HepG2 (cell line): ENCODE measurements around the gene HSD11B2. TPM values are rescaled to one million over a fixed set of nuclear protein-coding genes. Genes with fewer than 3 reads are reported as not detected.

ENCODE experiments used
- ARNT ChIP-seq: fragments of 450-650 bp; IDR thresholded peaks from 2 replicates; pipeline ENCODE4 v1.6.1; 2017
- CENPT ChIP-seq: sonication (generic); formaldehyde crosslinking; IDR thresholded peaks from 2 replicates; pipeline ENCODE4 v1.8.0; 2022; ENCODE audit warnings: low read depth, mild to moderate bottlenecking, moderate library complexity, missing genetic modification reagents
- DR1 ChIP-seq: sonication (generic); formaldehyde crosslinking; IDR thresholded peaks from 2 replicates; pipeline ENCODE4 v1.8.0; 2021; ENCODE audit warnings: mild to moderate bottlenecking, missing genetic modification reagents, inconsistent platforms
- EED ChIP-seq: sonication (generic); formaldehyde crosslinking; IDR thresholded peaks from 2 replicates; pipeline ENCODE4 v1.5.0; 2020; ENCODE audit warnings: mild to moderate bottlenecking, missing genetic modification reagents
- ELF3 ChIP-seq: IDR thresholded peaks from 2 replicates; pipeline ENCODE4 v1.6.1; 2016; ENCODE audit warnings: missing genetic modification reagents, missing compliant biosample characterization
- GTF2F1 ChIP-seq: fragments of 150-350 bp; IDR thresholded peaks from 2 replicates; pipeline ENCODE4 v1.6.1; 2014; ENCODE audit warnings: low read length
- HDAC1 ChIP-seq: sonication (generic); formaldehyde crosslinking; IDR thresholded peaks from 2 replicates; pipeline ENCODE4 v1.5.1; 2020; ENCODE audit warnings: mild to moderate bottlenecking, missing genetic modification reagents
- HNRNPK ChIP-seq: fragments of 200-400 bp; formaldehyde crosslinking; IDR thresholded peaks from 2 replicates; pipeline ENCODE4 v1.6.1; 2018; ENCODE audit warnings: low read length, low read depth, moderate library complexity, mild to moderate bottlenecking; ENCODE audit not compliant: poor library complexity, severe bottlenecking
- KDM6A ChIP-seq: IDR thresholded peaks from 2 replicates; pipeline ENCODE4 v1.6.1; 2016; ENCODE audit warnings: low read depth
- NBN ChIP-seq: fragments of 450-650 bp; conservative IDR thresholded peaks from 2 replicates; pipeline ENCODE4 v1.6.1; 2017
- POLR2AphosphoS2 ChIP-seq: IDR thresholded peaks from 2 replicates; pipeline ENCODE4 v1.6.1; 2011; ENCODE audit warnings: low read depth, low read length, improper control_type of control experiment
- RARG ChIP-seq: sonication (generic); formaldehyde crosslinking; IDR thresholded peaks from 2 replicates; pipeline ENCODE4 v1.4.0; 2020; ENCODE audit warnings: low read depth, mild to moderate bottlenecking, missing genetic modification reagents
- REL ChIP-seq: sonication (generic); formaldehyde crosslinking; conservative IDR thresholded peaks from 2 replicates; pipeline ENCODE4 v1.8.0; 2022; ENCODE audit warnings: mild to moderate bottlenecking, missing genetic modification reagents, moderate library complexity
- REXO4 ChIP-seq: sonication (generic); formaldehyde crosslinking; IDR thresholded peaks from 2 replicates; pipeline ENCODE4 v1.8.0; 2022; ENCODE audit warnings: missing genetic modification reagents, mild to moderate bottlenecking, borderline replicate concordance
- RFXAP ChIP-seq: sonication (generic); formaldehyde crosslinking; IDR thresholded peaks from 2 replicates; pipeline ENCODE4 v1.4.0; 2020; ENCODE audit warnings: missing genetic modification reagents, borderline replicate concordance
- TBP ChIP-seq: sonication (generic); formaldehyde crosslinking; IDR thresholded peaks from 2 replicates; pipeline ENCODE4 v1.5.0; 2020; ENCODE audit warnings: missing genetic modification reagents
- U2AF1 ChIP-seq: fragments of 200-400 bp; formaldehyde crosslinking; optimal IDR thresholded peaks from 2 replicates; pipeline ENCODE3; 2017; ENCODE audit warnings: mild to moderate bottlenecking, low read depth, low read length
- XBP1 ChIP-seq: sonication (generic); formaldehyde crosslinking; IDR thresholded peaks from 2 replicates; pipeline ENCODE4 v1.5.0; 2020; ENCODE audit warnings: missing genetic modification reagents
- ZFP36 ChIP-seq: fragments of 150-350 bp; IDR thresholded peaks from 2 replicates; pipeline ENCODE4 v1.6.1; 2018; ENCODE audit warnings: borderline replicate concordance, low read length, low read depth; ENCODE audit not compliant: partially characterized antibody
- ZMYM4 ChIP-seq: sonication (generic); formaldehyde crosslinking; IDR thresholded peaks from 2 replicates; pipeline ENCODE4 v1.8.1; 2023; ENCODE audit warnings: mild to moderate bottlenecking, missing genetic modification reagents
- ZNF563 ChIP-seq: sonication (generic); formaldehyde crosslinking; IDR thresholded peaks from 2 replicates; pipeline ENCODE4 v1.8.0; 2022; ENCODE audit warnings: mild to moderate bottlenecking, moderate library complexity, missing genetic modification reagents
- ZNF782 ChIP-seq: sonication (generic); formaldehyde crosslinking; IDR thresholded peaks from 2 replicates; pipeline ENCODE4 v1.4.0; 2020; ENCODE audit warnings: missing genetic modification reagents, mild to moderate bottlenecking, borderline replicate concordance
- ZSCAN31 ChIP-seq: sonication (generic); formaldehyde crosslinking; IDR thresholded peaks from 2 replicates; pipeline ENCODE4 v1.5.0; 2020; ENCODE audit warnings: low read depth, mild to moderate bottlenecking, missing genetic modification reagents
- polyA plus RNA-seq, 8 experiments: library from polyadenylated mRNA; depleted of rRNA in 3 of 8; stranded (reverse) in 7 of 8; unstranded in 1 of 8; fragments of >200 nt; fragmentation: Illumina TruSeq in 4 of 8; extraction: Trizol in 4 of 8; gene quantifications; 2 replicates each; pipeline versions ENCODE4 v1.2.1 to v1.2.3, GENCODE V29; 2011 to 2016; ENCODE audit warnings: low read depth in 4 of 8, missing spikeins in 1 of 8, mixed read lengths in 1 of 8; ENCODE audit not compliant: insufficient read depth in 1 of 8
- total RNA-seq, 5 experiments: library from RNA; depleted of rRNA; stranded (reverse); fragments of >200 nt; fragmentation: Illumina TruSeq; extraction: Trizol; gene quantifications; 2 replicates each; pipeline ENCODE4 v1.2.3, GENCODE V29; 2016; ENCODE audit warnings: low read depth in 1 of 5
- TF ChIP-seq, protein P1 (sequence below): sonication (generic); formaldehyde crosslinking; IDR thresholded peaks from 2 replicates; pipeline ENCODE4 v1.4.0; 2020; ENCODE audit warnings: missing genetic modification reagents
- TF ChIP-seq, protein P2 (sequence below): sonication (generic); formaldehyde crosslinking; IDR thresholded peaks from 2 replicates; pipeline ENCODE4 v1.8.0; 2022; ENCODE audit warnings: mild to moderate bottlenecking, missing genetic modification reagents

The HSD11B2 gene
- total and polyA plus RNA-seq, 2 of the 13 experiments (the other 11 are each of a cell fraction or from before 2014, with no cell fraction given) = 8.9 to 13.6 TPM

DNA sequence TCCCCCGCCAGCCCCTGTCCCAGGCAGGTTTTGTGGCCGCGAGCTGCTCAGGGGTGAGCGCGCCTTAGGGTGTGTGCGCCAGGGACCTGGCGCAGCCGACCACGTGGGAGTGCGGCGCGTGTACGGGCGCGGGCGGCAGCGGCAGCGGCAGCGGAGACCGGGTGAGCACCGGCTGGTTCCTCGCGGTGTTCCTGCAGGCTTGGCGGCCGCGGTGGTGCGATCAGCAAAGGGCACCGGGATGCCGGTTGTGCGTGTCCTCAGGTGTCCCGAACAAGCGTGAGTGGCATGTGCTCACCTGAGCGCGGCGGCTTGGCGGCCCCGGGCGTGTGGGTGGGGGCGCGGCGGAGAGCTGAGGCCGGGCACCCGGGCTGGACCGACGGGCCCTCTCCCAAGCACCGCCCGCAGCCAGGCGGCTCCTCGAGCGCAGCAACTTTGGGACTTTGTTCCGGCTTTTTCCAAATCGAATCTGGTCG, 381 bp upstream of the HSD11B2 start (continued):
- TF ChIP-seq, protein P1, sequence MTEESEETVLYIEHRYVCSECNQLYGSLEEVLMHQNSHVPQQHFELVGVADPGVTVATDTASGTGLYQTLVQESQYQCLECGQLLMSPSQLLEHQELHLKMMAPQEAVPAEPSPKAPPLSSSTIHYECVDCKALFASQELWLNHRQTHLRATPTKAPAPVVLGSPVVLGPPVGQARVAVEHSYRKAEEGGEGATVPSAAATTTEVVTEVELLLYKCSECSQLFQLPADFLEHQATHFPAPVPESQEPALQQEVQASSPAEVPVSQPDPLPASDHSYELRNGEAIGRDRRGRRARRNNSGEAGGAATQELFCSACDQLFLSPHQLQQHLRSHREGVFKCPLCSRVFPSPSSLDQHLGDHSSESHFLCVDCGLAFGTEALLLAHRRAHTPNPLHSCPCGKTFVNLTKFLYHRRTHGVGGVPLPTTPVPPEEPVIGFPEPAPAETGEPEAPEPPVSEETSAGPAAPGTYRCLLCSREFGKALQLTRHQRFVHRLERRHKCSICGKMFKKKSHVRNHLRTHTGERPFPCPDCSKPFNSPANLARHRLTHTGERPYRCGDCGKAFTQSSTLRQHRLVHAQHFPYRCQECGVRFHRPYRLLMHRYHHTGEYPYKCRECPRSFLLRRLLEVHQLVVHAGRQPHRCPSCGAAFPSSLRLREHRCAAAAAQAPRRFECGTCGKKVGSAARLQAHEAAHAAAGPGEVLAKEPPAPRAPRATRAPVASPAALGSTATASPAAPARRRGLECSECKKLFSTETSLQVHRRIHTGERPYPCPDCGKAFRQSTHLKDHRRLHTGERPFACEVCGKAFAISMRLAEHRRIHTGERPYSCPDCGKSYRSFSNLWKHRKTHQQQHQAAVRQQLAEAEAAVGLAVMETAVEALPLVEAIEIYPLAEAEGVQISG = peak; percentile 48
- TF ChIP-seq HNRNPK (no peak), POLR2AphosphoS2 (no peak), ZNF563 (CRISPR knock-in tag) (peak; percentile 95), ZNF782 (CRISPR knock-in tag) (peak; percentile 91; the same call in 1 of the 2 replicates), HDAC1 (peak; percentile 93), DR1 (CRISPR knock-in tag) (peak; percentile 24; the same call in 1 of the 2 replicates), CENPT (CRISPR knock-in tag) (peak; percentile 83; the same call in 1 of the 2 replicates), RARG (CRISPR knock-in tag) (no peak), ZSCAN31 (CRISPR knock-in tag) (no peak), ZFP36 (no peak), U2AF1 (no peak), ELF3 (no peak), KDM6A (CRISPR knock-in tag) (no peak), EED (CRISPR knock-in tag) (peak; percentile 90), ARNT (no peak), REXO4 (CRISPR knock-in tag) (no peak), RFXAP (CRISPR knock-in tag) (no peak; the same call in 1 of the 2 replicates), XBP1 (CRISPR knock-in tag) (no peak), GTF2F1 (no peak), NBN (no peak), TBP (no peak), ZMYM4 (CRISPR knock-in tag) (peak; percentile 27; the same call in 1 of the 2 replicates), REL (CRISPR knock-in tag) (peak; percentile 76; the same call in 1 of the 2 replicates)
- TF ChIP-seq, protein P2, sequence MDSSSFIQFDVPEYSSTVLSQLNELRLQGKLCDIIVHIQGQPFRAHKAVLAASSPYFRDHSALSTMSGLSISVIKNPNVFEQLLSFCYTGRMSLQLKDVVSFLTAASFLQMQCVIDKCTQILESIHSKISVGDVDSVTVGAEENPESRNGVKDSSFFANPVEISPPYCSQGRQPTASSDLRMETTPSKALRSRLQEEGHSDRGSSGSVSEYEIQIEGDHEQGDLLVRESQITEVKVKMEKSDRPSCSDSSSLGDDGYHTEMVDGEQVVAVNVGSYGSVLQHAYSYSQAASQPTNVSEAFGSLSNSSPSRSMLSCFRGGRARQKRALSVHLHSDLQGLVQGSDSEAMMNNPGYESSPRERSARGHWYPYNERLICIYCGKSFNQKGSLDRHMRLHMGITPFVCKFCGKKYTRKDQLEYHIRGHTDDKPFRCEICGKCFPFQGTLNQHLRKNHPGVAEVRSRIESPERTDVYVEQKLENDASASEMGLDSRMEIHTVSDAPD = 0 out of 2 replicates have a peak, but pooled peaks have one; percentile 75
